Tibial artery (tissue), 4 donors: Measurements from ENCODE around the gene ZNF205.

Source experiments
- DNase-seq, 2 donors: peaks; one replicate each; pipeline ENCODE4 v3.0.0-alpha.2; 2019
- H3K27ac ChIP-seq, 2 donors: fragments of 200-600 bp; sonication (generic) in 1 of 2; 1 replicate in 1 of 2; 2 replicates in 1 of 2; pipeline ENCODE4 v1.5.1; 2018 to 2019; ENCODE audit warnings: mild to moderate bottlenecking in 1 of 2
- H3K27me3 ChIP-seq, 2 donors: fragments of 200-600 bp; sonication (generic) in 1 of 2; one replicate each; pipeline versions ENCODE4 v1.5.1 to v1.6.0; 2016 to 2019
- H3K36me3 ChIP-seq, 3 donors: fragments of 200-600 bp; sonication (generic) in 2 of 3; one replicate each; pipeline ENCODE4 v1.5.1; 2016 to 2019; ENCODE audit warnings: mild to moderate bottlenecking in 2 of 3
- H3K4me1 ChIP-seq, 4 donors: fragments of 200-600 bp; sonication (generic) in 2 of 4; 1 replicate in 3 of 4; 2 replicates in 1 of 4; pipeline ENCODE4 v1.5.1; 2016 to 2019
- H3K4me3 ChIP-seq, 2 donors: fragments of 200-600 bp; sonication (generic) in 1 of 2; 1 replicate in 1 of 2; 2 replicates in 1 of 2; pipeline ENCODE4 v1.5.1; 2018 to 2019; ENCODE audit warnings: mild to moderate bottlenecking in 2 of 2
- H3K9me3 ChIP-seq, 3 donors: fragments of 200-600 bp; sonication (generic) in 1 of 3; one replicate each; pipeline ENCODE4 v1.5.1; 2016 to 2019
- CTCF ChIP-seq, 2 experiments: fragments of 200-600 bp in 1 of 2; fragments of 450-650 bp in 1 of 2; IDR thresholded peaks; one replicate each; pipeline ENCODE4 v1.5.1; 2017 to 2019; ENCODE audit warnings: antibody characterized with exemption in 2 of 2, mild to moderate bottlenecking in 1 of 2, moderate library complexity in 1 of 2
- intact Hi-C: fragments of 100-400 bp; cut with DNase I; formaldehyde crosslinking; loops from one replicate; pipeline ENCODE4 v1.15.0; 2023; ENCODE audit warnings: low total_unique reads

ZNF205 gene

DNA sequence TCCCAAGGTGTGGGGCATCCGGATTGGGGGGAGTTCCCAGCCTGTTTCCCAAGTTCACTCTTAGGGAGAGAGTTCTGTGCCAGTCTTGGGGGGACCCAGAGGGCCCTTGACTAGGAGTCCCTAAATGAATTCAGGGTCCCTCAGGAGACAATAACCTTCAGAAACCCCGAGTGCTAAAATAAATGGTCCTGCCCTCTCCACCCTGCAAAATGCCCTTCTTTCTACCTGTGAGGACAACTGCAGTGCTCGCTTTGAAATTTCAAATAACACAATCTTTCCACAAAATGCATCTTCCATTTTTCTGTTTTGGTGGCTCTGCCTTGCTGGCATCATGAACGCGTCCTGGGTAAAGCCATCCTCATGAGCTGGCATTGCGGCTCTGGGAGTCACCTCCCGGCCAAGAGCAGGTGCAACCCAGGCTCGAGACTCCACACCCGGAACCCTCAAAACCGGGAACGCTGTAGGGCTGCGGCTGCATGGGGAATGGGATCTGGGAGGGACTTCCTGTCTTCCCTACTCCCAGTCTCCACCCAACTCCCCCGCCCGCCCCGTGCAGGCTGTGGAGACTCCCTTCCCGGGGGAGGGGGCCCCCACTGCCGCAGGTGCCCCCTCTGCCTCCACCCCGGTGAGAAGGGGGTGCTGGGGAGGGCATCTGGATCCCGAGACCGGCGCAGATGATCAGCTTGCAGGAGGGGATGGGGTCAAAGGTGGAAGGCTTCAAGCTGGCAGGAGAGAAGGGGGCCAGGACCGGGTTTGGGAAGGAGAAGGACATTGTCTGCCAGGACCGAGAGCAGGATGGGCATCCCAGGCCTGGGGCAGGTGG lies at the start of gene ZNF205:
Gene ZNF205 (plus strand): TSS at position 529 of the 823 bp plus-strand sequence. CDS start 845 bp downstream, outside the sequence.
- Histone ChIP-seq H3K4me1 (peaks cover 0 to 33% (median 29%) of the 10 kb centered on the region in 4 donors), H3K27ac (peak within 1 kb of the TSS; percentile 37 to 66), H3K9me3 (no peaks in the 10 kb centered on the region), H3K36me3 (peaks cover 8 to 29% (median 23%) of the 10 kb centered on the region in 3 donors), H3K4me3 (peak within 1 kb of the TSS; percentile 65 to 67), H3K27me3 (no peaks in the 10 kb centered on the region)
- DNase-seq, result peak; percentile 68 to 83
- TF ChIP-seq CTCF (IDR thresholded peaks at IDR 0.05), result no peak
- intact Hi-C loops, result no loop called here

DNA sequence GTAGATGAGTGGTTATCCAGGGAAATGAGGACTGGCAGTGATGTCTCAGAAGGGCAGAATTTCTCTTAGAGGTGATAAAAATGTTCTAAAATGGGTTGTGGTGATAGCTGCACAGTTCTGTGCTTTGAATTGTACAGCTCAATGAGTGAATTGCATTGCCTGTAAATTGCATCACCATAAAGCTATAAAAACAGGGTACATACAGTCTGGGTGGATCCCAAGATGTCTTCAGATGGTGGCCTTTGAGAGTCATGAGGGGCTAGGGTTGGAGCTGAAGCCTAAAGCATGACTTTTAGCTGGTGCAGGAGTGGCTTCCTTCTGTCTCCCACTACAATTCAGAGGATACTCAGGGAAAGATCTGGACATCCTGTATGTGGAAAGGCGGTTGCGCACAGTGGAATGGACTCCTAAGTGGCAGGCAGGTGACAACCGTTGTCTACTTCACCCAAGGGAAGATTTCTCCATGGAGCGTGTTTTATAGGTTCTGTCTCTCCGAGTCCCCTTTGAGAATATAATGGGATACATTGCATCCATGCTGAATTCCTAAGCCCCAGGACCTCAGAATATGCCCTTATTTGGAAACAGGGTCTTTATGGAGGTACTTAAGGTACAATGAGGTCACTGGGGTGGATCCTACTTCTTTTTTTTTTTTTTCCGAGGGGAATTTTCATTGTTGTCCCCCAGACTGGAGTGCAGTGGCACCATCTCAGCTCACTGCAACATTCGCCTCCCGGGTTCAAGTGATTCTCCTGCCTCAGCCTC lies 48.6 kb upstream of the ZNF205 start:
- Histone ChIP-seq H3K36me3 (no peaks in the 10 kb centered on the region), H3K4me3 (no peak overlapping the region), H3K27ac (no peak overlapping the region), H3K9me3 (no peaks in the 10 kb centered on the region), H3K27me3 (peaks cover 0 to 3% of the 10 kb centered on the region in 2 donors), H3K4me1 (peaks cover 0 to 24% (median 19%) of the 10 kb centered on the region in 4 donors)
- DNase-seq, result no peak
- no peak for TF ChIP-seq CTCF (IDR thresholded peaks at IDR 0.05)
- intact Hi-C loops, result loop anchor here (5.0 kb wide), 1 partner anchor 103 kb away; no protein-coding TSS in a partner anchor

- H3K27me3 ChIP-seq, result no peaks in the 10 kb centered on the region
- no peaks in the 10 kb centered on the region for H3K36me3 ChIP-seq
- peak within 1 kb of the TSS; percentile 8 to 28 for H3K27ac ChIP-seq
- TF ChIP-seq CTCF (IDR thresholded peaks at IDR 0.05), result no peak
- H3K9me3 ChIP-seq, result no peaks in the 10 kb centered on the region
- peaks cover 0 to 13% (median 8%) of the 10 kb centered on the region in 4 donors for H3K4me1 ChIP-seq
- DNase-seq, result peak in 1 of 2 donors; percentile 58
- peak within 1 kb of the TSS; percentile 22 to 33 for H3K4me3 ChIP-seq
- intact Hi-C loops, result no loop called here
These were observed 47.2 kb upstream of the ZNF205 start, which contains the start of gene IL32 for GRCh38 chr16:3065069-3065741. Gene IL32 (plus strand): TSS chr16:3065640. CDS start chr16:3065812, 172 bp downstream.

GRCh38 chr16:3065742-3066439 lies 46.5 kb upstream of the ZNF205 start:
- Histone ChIP-seq H3K36me3 (no peaks in the 10 kb centered on the region), H3K4me3 (peak overlapping the region; percentile 22 to 33), H3K4me1 (peaks cover 0 to 13% (median 8%) of the 10 kb centered on the region in 4 donors), H3K27me3 (no peaks in the 10 kb centered on the region), H3K27ac (peak overlapping the region; percentile 8 to 28), H3K9me3 (no peaks in the 10 kb centered on the region)
- intact Hi-C loops, result no loop called here
- TF ChIP-seq CTCF (IDR thresholded peaks at IDR 0.05), result no peak
- DNase-seq, result no peak

DNA sequence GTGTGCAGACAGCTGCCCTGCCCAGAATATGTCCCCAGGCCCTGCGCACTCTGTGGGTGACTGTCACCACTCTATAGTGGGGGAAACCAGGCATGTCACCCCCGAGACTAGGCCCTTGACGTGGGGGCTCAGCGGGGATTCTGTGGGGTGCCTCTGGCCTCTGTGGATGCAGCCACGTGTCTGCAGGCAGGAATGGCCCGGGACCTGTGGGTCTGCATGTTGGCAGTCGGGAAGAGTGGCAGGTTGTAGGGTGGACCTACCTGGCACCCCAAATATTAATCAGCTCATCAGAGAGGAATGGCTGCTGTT lies 46.0 kb upstream of the ZNF205 start:
- H3K4me1 ChIP-seq, result peaks cover 0 to 13% (median 8%) of the 10 kb centered on the region in 4 donors
- no peaks in the 10 kb centered on the region for H3K9me3 ChIP-seq
- intact Hi-C loops, result no loop called here
- no peak for TF ChIP-seq CTCF (IDR thresholded peaks at IDR 0.05)
- DNase-seq, result no peak
- no peak overlapping the region for H3K27ac ChIP-seq
- peak overlapping the region in 1 of 2 donors; percentile 33 for H3K4me3 ChIP-seq
- H3K27me3 ChIP-seq, result no peaks in the 10 kb centered on the region
- no peaks in the 10 kb centered on the region for H3K36me3 ChIP-seq
